K562 (cell line): ENCODE results near the gene RHD. TPM values are rescaled to one million over a fixed set of nuclear protein-coding genes. Genes with fewer than 3 reads are reported as not detected.
"Not testable (repeated sequence)": the region's sequence is repeated elsewhere in the genome, so short reads cannot be mapped to it uniquely, and the experiment has no call there.

ENCODE experiments used
- ATAC-seq: fragments of 200-7000 bp; cut with Tn5 transposase; 3 replicates; pipeline ENCODE4 v1.9.1; 2020; ENCODE audit warnings: moderate library complexity
- BruUV-seq: library from RNA; stranded (reverse); fragments of 400-500 nt; replicated peaks from 2 replicates; lab custom pipeline; 2021; lab: Mats Ljungman, UMichigan
- CTCF ChIA-PET: fragments of 300-600 bp; formaldehyde crosslinking; extraction: SDS; loops from one replicate; lab custom pipeline; 2021; ENCODE audit warnings: low intra/inter-chr PET ratio; lab: Yijun Ruan, JAX
- POLR2A ChIA-PET: fragments of 300-600, 350-650 bp; sonication (Branson Sonifier 250); formaldehyde crosslinking; extraction: SDS; loops from one replicate; lab custom pipeline; 2021; ENCODE audit warnings: antibody characterized with exemption, inconsistent platforms; lab: Yijun Ruan, JAX
- DNase-seq, 4 experiments: peaks; one replicate each; pipeline versions ENCODE4 v3.0.0 to v3.0.0-alpha.2; 2011 to 2018; ENCODE audit warnings: low spot score in 3 of 4, mixed read lengths in 3 of 4; ENCODE audit errors: extremely low read depth in 1 of 4
- FAIRE-seq: peaks from 2 replicates; lab custom pipeline; 2011; peaks lifted over from hg19 to GRCh38; lab: Jason Lieb, UNC
- H2AFZ ChIP-seq: 2 replicates; pipeline ENCODE4 v1.6.0; 2011; ENCODE audit warnings: low read depth, low read length, control low read depth, inconsistent platforms
- H3K27ac ChIP-seq: fragments of 200-600 bp; 3 replicates; pipeline ENCODE4 v1.8.0; 2011; ENCODE audit warnings: low read depth, mild to moderate bottlenecking, control low read depth, inconsistent platforms, low read length, moderate library complexity, mixed read lengths; ENCODE audit errors: extremely low read depth
- H3K27me3 ChIP-seq, 2 experiments: fragments of 300-600 bp in 1 of 2; 2 replicates in 1 of 2; 3 replicates in 1 of 2; pipeline versions ENCODE4 v1.6.0 to v1.8.0; 2011; ENCODE audit warnings: inconsistent platforms in 2 of 2, low read length in 2 of 2, mild to moderate bottlenecking in 1 of 2, mixed read lengths in 1 of 2, moderate library complexity in 1 of 2; ENCODE audit not compliant: control insufficient read depth in 2 of 2, insufficient read depth in 2 of 2
- H3K36me3 ChIP-seq: fragments of 300-600 bp; 3 replicates; pipeline ENCODE4 v1.8.0; 2011; ENCODE audit warnings: mild to moderate bottlenecking, low read length, inconsistent platforms; ENCODE audit not compliant: control insufficient read depth, insufficient read depth
- H3K4me1 ChIP-seq, 2 experiments: fragments of 200-600 bp in 1 of 2; replicated peaks in 1 of 2; 2 replicates in 1 of 2; 3 replicates in 1 of 2; pipeline versions ENCODE4 v1.5.1 to v1.8.0; 2011; ENCODE audit warnings: inconsistent platforms in 2 of 2, low read length in 2 of 2, mild to moderate bottlenecking in 1 of 2, mixed read lengths in 1 of 2, moderate library complexity in 1 of 2; ENCODE audit not compliant: control insufficient read depth in 2 of 2, insufficient read depth in 2 of 2
- H3K4me2 ChIP-seq: 2 replicates; pipeline ENCODE4 v1.6.1; 2011; ENCODE audit warnings: low read length, control low read depth, inconsistent platforms, mixed read lengths; ENCODE audit not compliant: insufficient read depth
- H3K4me3 ChIP-seq: fragments of 200-600 bp; sonication (generic), shearing (Covaris generic); 2 replicates; pipeline ENCODE4 v1.5.1; 2016; ENCODE audit warnings: control low read depth, inconsistent platforms
- H3K79me2 ChIP-seq: fragments of 200-600 bp; 3 replicates; pipeline ENCODE4 v1.8.0; 2011; ENCODE audit warnings: low read length, inconsistent platforms; ENCODE audit not compliant: control insufficient read depth, insufficient read depth
- H3K9ac ChIP-seq, 2 experiments: 2 replicates each; pipeline versions ENCODE4 v1.6.0 to v1.6.1; 2011; ENCODE audit warnings: low read depth in 2 of 2, low read length in 2 of 2, control low read depth in 1 of 2, inconsistent platforms in 1 of 2, mild to moderate bottlenecking in 1 of 2, mixed read lengths in 1 of 2; ENCODE audit not compliant: insufficient read depth in 1 of 2
- H3K9me1 ChIP-seq: one replicate; pipeline ENCODE4 v1.6.0; 2011; ENCODE audit warnings: inconsistent platforms, mild to moderate bottlenecking, low read length, moderate library complexity; ENCODE audit not compliant: control insufficient read depth, insufficient read depth
- H3K9me3 ChIP-seq: replicated peaks from 2 replicates; pipeline ENCODE4 v1.5.1; 2011; ENCODE audit warnings: low read depth, low read length, inconsistent platforms; ENCODE audit not compliant: control insufficient read depth, insufficient read depth
- H4K20me1 ChIP-seq: replicated peaks from 2 replicates; pipeline ENCODE4 v1.6.1; 2011; ENCODE audit warnings: low read length, inconsistent platforms, mixed read lengths; ENCODE audit not compliant: control insufficient read depth, insufficient read depth
- ADNP ChIP-seq: fragments of 200-800 bp; sonication (Bioruptor generic); IDR thresholded peaks from 2 replicates; pipeline ENCODE4 v1.6.1; 2016; ENCODE audit warnings: missing genetic modification characterization, missing compliant biosample characterization
- BCOR ChIP-seq: fragments of 450-650 bp; IDR thresholded peaks from 2 replicates; pipeline ENCODE4 v1.6.1; 2016
- CBFA2T3 ChIP-seq: fragments of 450-650 bp; IDR thresholded peaks from 2 replicates; pipeline ENCODE4 v1.6.1; 2017
- CREM ChIP-seq: IDR thresholded peaks from 2 replicates; pipeline ENCODE4 v1.6.1; 2014; ENCODE audit warnings: antibody characterized with exemption, low read depth
- ESRRA ChIP-seq: fragments of 450-650 bp; IDR thresholded peaks from 2 replicates; pipeline ENCODE4 v1.6.1; 2014; ENCODE audit warnings: low read depth, mild to moderate bottlenecking, moderate library complexity, borderline replicate concordance
- HDAC1 ChIP-seq, 2 experiments: fragments of 450-650 bp; IDR thresholded peaks; 2 replicates each; pipeline ENCODE4 v1.6.1; 2016 to 2017; ENCODE audit warnings: inconsistent platforms in 1 of 2, mild to moderate bottlenecking in 1 of 2, moderate library complexity in 1 of 2
- MYC ChIP-seq, 2 experiments: fragments of 250-450 bp in 1 of 2; sonication (Bioruptor Pico) in 1 of 2; IDR thresholded peaks; 2 replicates each; pipeline versions ENCODE4 v1.5.1 to v1.6.1; 2012 to 2021; ENCODE audit warnings: low read depth in 2 of 2, borderline replicate concordance in 1 of 2, improper control_type of control experiment in 1 of 2, low read length in 1 of 2, mild to moderate bottlenecking in 1 of 2, moderate library complexity in 1 of 2
- NCOR1 ChIP-seq: fragments of 450-650 bp; IDR thresholded peaks from 2 replicates; pipeline ENCODE4 v1.6.1; 2016; ENCODE audit warnings: mild to moderate bottlenecking, moderate library complexity
- SOX6 ChIP-seq: fragments of 450-650 bp; IDR thresholded peaks from 2 replicates; pipeline ENCODE4 v1.6.1; 2014; ENCODE audit warnings: mild to moderate bottlenecking
- TAL1 ChIP-seq: fragments of 450-650 bp; IDR thresholded peaks from 2 replicates; pipeline ENCODE4 v1.6.1; 2016; ENCODE audit warnings: mild to moderate bottlenecking
- TCF3 ChIP-seq: sonication (generic); formaldehyde crosslinking; IDR thresholded peaks from 2 replicates; pipeline ENCODE4 v1.4.0; 2020; ENCODE audit warnings: mild to moderate bottlenecking, missing genetic modification reagents
- TEAD4 ChIP-seq, 2 experiments: sonication (generic) in 1 of 2; formaldehyde crosslinking in 1 of 2; IDR thresholded peaks; 2 replicates each; pipeline versions ENCODE4 v1.6.1 to v1.8.0; 2012 to 2022; ENCODE audit warnings: borderline replicate concordance in 1 of 2, inconsistent platforms in 1 of 2, low read length in 1 of 2, mild to moderate bottlenecking in 1 of 2, missing genetic modification reagents in 1 of 2
- TFAP4 ChIP-seq: sonication (generic); formaldehyde crosslinking; IDR thresholded peaks from 2 replicates; pipeline ENCODE4 v1.8.0; 2022; ENCODE audit warnings: missing genetic modification reagents, mild to moderate bottlenecking, moderate library complexity, borderline replicate concordance
- TRIM24 ChIP-seq, 2 experiments: fragments of 450-650 bp; IDR thresholded peaks; 2 replicates each; pipeline ENCODE4 v1.6.1; 2016
- ZNF766 ChIP-seq: fragments of 200-800 bp; sonication (Bioruptor generic); conservative IDR thresholded peaks from 2 replicates; pipeline ENCODE4 v1.6.1; 2016; ENCODE audit warnings: missing genetic modification characterization, missing compliant biosample characterization
- WGBS: fragments of 100-300 bp; shearing (Covaris generic); methylation state at CpG from one replicate; pipeline ENCODE4 v1.1.6; 2016; ENCODE audit warnings: low coverage, mixed read lengths; ENCODE audit not compliant: insufficient coverage; ENCODE audit errors: missing lambda C conversion rate; 5-methylcytosine and 5-hydroxymethylcytosine counted together
- in situ Hi-C: fragments of 300-500 bp; cut with MboI; formaldehyde crosslinking; loops from 4 replicates; pipeline ENCODE4 v1.15.0; 2018; ENCODE audit warnings: inconsistent platforms, mixed read lengths
- intact Hi-C: fragments of 100-400 bp; cut with micrococcal nuclease; formaldehyde crosslinking; loops from 2 replicates; pipeline ENCODE4 v1.14.2; 2022
- polyA plus RNA-seq, 8 experiments: library from polyadenylated mRNA; depleted of rRNA in 4 of 8; stranded (reverse) in 5 of 8; unstranded in 3 of 8; fragments of >200 nt; fragmentation: Nextera tagmentation in 2 of 8; fragmentation: Illumina TruSeq in 1 of 8; extraction: Ambion mirVana in 2 of 8; extraction: Trizol in 1 of 8; gene quantifications; 2 replicates each; pipeline versions ENCODE4 v1.2.1 to v1.2.3, GENCODE V29; 2011 to 2014; ENCODE audit warnings: inconsistent platforms in 1 of 8, missing spikeins in 1 of 8
- total RNA-seq, 7 experiments: library from RNA; depleted of rRNA in 6 of 7; stranded (reverse); fragments of >200 nt in 6 of 7; fragmentation: Illumina TruSeq in 2 of 7; extraction: Trizol in 2 of 7; gene quantifications; 2 replicates each; pipeline versions ENCODE4 v1.2.1 to v1.2.3, GENCODE V29; 2011 to 2021; ENCODE audit warnings: low replicate concordance in 1 of 7

The RHD gene
- total and polyA plus RNA-seq, 9 of the 15 experiments (the other 6 are each of a cell fraction or from before 2014, with no cell fraction given) = 8.8 to 32.4 (median 15.0) TPM

GRCh38 chr1:25322127-25322526 lies 49.8 kb downstream of the RHD start (continued):
- TF ChIP-seq ESRRA = peak; percentile 25; the same call in 1 of the 2 replicates
- TF ChIP-seq BCOR = 0 out of 2 replicates have a peak, but pooled peaks have one; percentile 10
- peak; percentile 28; the same call in 1 of the 2 replicates for TF ChIP-seq SOX6
- TF ChIP-seq ADNP (tag) = peak; percentile 72; the same call in 1 of the 2 replicates
- TF ChIP-seq TEAD4 (IDR thresholded peaks at IDR 0.05; ENCODE audit: low read length) = peak; percentile 33; the same call in 1 of the 2 replicates
- not testable (repeated sequence) for TF ChIP-seq TEAD4 (CRISPR knock-in tag; IDR thresholded peaks at IDR 0.05; ENCODE audit: borderline replicate concordance); MYC (CRISPR knock-in tag; IDR thresholded peaks at IDR 0.05; ENCODE audit: borderline replicate concordance, low read depth)
- TF ChIP-seq TRIM24 (IDR thresholded peaks at IDR 0.05) = peak in 1 of 2 experiments; percentile 10; a peak in 1 of 4 replicates
- 0 out of 2 replicates have a peak, but pooled peaks have one; percentile 19 for TF ChIP-seq MYC (IDR thresholded peaks at IDR 0.05; ENCODE audit: low read depth, low read length)
- 0 out of 2 replicates have a peak, but pooled peaks have one; percentile 18 for TF ChIP-seq NCOR1
- TF ChIP-seq HDAC1 (IDR thresholded peaks at IDR 0.05) = peak in 1 of 2 experiments; percentile 51; a peak in 2 of 4 replicates
- TF ChIP-seq TAL1 = peak; percentile 38; the same call in 1 of the 2 replicates
- 0 out of 2 replicates have a peak, but pooled peaks have one; percentile 12 for TF ChIP-seq CREM
- TF ChIP-seq TCF3 (CRISPR knock-in tag) = peak; percentile 52
- peak; percentile 99 for TF ChIP-seq ZNF766 (CRISPR knock-in tag)
- peak; percentile 49 for TF ChIP-seq CBFA2T3
- TF ChIP-seq TFAP4 (CRISPR knock-in tag) = peak; percentile 46; the same call in 1 of the 2 replicates

GRCh38 chr1:25324407-25324806 lies 52.1 kb downstream of the RHD start:
- ATAC-seq, H3K36me3 ChIP-seq, H3K9me3 ChIP-seq, intact Hi-C loops, CTCF ChIA-PET, DNase-seq, H3K4me1 ChIP-seq, H3K27ac ChIP-seq, H4K20me1 ChIP-seq, POLR2A ChIA-PET, H3K4me3 ChIP-seq, H3K9me1 ChIP-seq, H3K27me3 ChIP-seq, H3K9ac ChIP-seq, in situ Hi-C loops, BruUV-seq, H2AFZ ChIP-seq, H3K4me2 ChIP-seq, FAIRE-seq, H3K79me2 ChIP-seq: not testable (repeated sequence)
- no CpG with 5 or more reads among the region's 3 CpGs for WGBS
